Measurements from ENCODE around the gene RNASE12. TPM values are rescaled to one million over a fixed set of nuclear protein-coding genes. Genes with fewer than 3 reads are reported as not detected.

Gene RNASE12
- total and polyA plus RNA-seq, 9 of the 15 experiments (the other 6 are each of a cell fraction or from before 2014, with no cell fraction given), result 0.24 TPM; not detected in 8

- no peak for TF ChIP-seq FOXP4 (CRISPR knock-in tag; IDR thresholded peaks at IDR 0.05; ENCODE audit: borderline replicate concordance)
- no peak for TF ChIP-seq ARID2 (IDR thresholded peaks at IDR 0.05)
- TF ChIP-seq ESRRA (IDR thresholded peaks at IDR 0.05; ENCODE audit: borderline replicate concordance, low read depth), result no peak
- no peak for TF ChIP-seq CREM (IDR thresholded peaks at IDR 0.05; ENCODE audit: low read depth)
- no peak for TF ChIP-seq ZSCAN32 (CRISPR knock-in tag; IDR thresholded peaks at IDR 0.05)
- no peak for TF ChIP-seq CHD1 (IDR thresholded peaks at IDR 0.05; ENCODE audit: low read length)
- TF ChIP-seq ZSCAN29 (IDR thresholded peaks at IDR 0.05), result no peak
- no peak for TF ChIP-seq ZFP30 (CRISPR knock-in tag; IDR thresholded peaks at IDR 0.05; ENCODE audit: borderline replicate concordance)
- no peak for TF ChIP-seq ZBED1 (IDR thresholded peaks at IDR 0.05)
- TF ChIP-seq SIRT6 (IDR thresholded peaks at IDR 0.05; ENCODE audit: low read depth, low read length), result no peak
- peak; percentile 49 for TF ChIP-seq NFE2 (IDR thresholded peaks at IDR 0.05; ENCODE audit: low read depth)
- no peak for TF ChIP-seq CEBPG (CRISPR knock-in tag; IDR thresholded peaks at IDR 0.05)
- peak in 1 of 2 experiments; percentile 31; a peak in 1 of 4 replicates for TF ChIP-seq CEBPG (tag; conservative IDR thresholded peaks at IDR 0.05 in 1 of 2, IDR thresholded peaks at IDR 0.05 in 1 of 2)
- no peak for TF ChIP-seq HNRNPL (IDR thresholded peaks at IDR 0.05; ENCODE audit: low read depth, low read length)
- no peak for TF ChIP-seq PHF20 (IDR thresholded peaks at IDR 0.05; ENCODE audit: partially characterized antibody)
- TF ChIP-seq FOXK2 (conservative IDR thresholded peaks at IDR 0.05 in 1 of 2, IDR thresholded peaks at IDR 0.05 in 1 of 2; ENCODE audit: low read depth in 2 of 2), result peak; percentile 79 to 82
- TF ChIP-seq ZNF133 (CRISPR knock-in tag; IDR thresholded peaks at IDR 0.05), result no peak
- TF ChIP-seq CBX2 (IDR thresholded peaks at IDR 0.05; ENCODE audit: insufficient read depth, low read length, poor library complexity, severe bottlenecking), result no peak
- TF ChIP-seq IRF9 (tag; IDR thresholded peaks at IDR 0.05), result no peak
- no peak for TF ChIP-seq THAP12 (CRISPR knock-in tag; IDR thresholded peaks at IDR 0.05)
- TF ChIP-seq SFPQ (IDR thresholded peaks at IDR 0.05; ENCODE audit: low read depth, low read length), result no peak
These were observed 27.1 kb upstream of the RNASE12 start (continued) for GRCh38 chr14:20618271-20618749.

Measured in K562 (cell line).